KOPT-K1 (cell line): ENCODE results near the gene MAGI2.

Experiments
- H3K27ac ChIP-seq: fragments of 200-600 bp; sonication (generic); 2 replicates; pipeline ENCODE4 v1.5.1; 2016; ENCODE audit warnings: antibody characterized with exemption, mild to moderate bottlenecking, low read depth, low read length; ENCODE audit not compliant: poor library complexity, severe bottlenecking
- H3K36me3 ChIP-seq: fragments of 200-600 bp; sonication (generic); 2 replicates; pipeline ENCODE4 v1.5.1; 2017; ENCODE audit warnings: antibody characterized with exemption, mild to moderate bottlenecking, low read length, moderate library complexity; ENCODE audit not compliant: insufficient read depth
- H3K9me3 ChIP-seq: fragments of 200-600 bp; sonication (generic); 2 replicates; pipeline ENCODE4 v1.5.1; 2017; ENCODE audit warnings: antibody characterized with exemption, low read length, mild to moderate bottlenecking; ENCODE audit not compliant: insufficient read depth, poor library complexity, severe bottlenecking

Gene MAGI2

GRCh38 chr7:79241288-79242060, 212.0 kb downstream of the MAGI2 start:
- Histone ChIP-seq H3K27ac (no peak overlapping the region), H3K9me3 (no peaks in the 10 kb centered on the region), H3K36me3 (no peaks in the 10 kb centered on the region)

GRCh38 chr7:79240413-79240812, 213.1 kb downstream of the MAGI2 start:
- Histone ChIP-seq H3K9me3 (no peaks in the 10 kb centered on the region), H3K27ac (no peak overlapping the region), H3K36me3 (no peaks in the 10 kb centered on the region)

- no peaks in the 10 kb centered on the region for H3K36me3 ChIP-seq
- no peak overlapping the region for H3K27ac ChIP-seq
- no peaks in the 10 kb centered on the region for H3K9me3 ChIP-seq
These were observed 217.0 kb downstream of the MAGI2 start for GRCh38 chr7:79236352-79237028.

- no peaks in the 10 kb centered on the region for H3K9me3 ChIP-seq
These were observed 226.4 kb downstream of the MAGI2 start for GRCh38 chr7:79227044-79227443.

DNA sequence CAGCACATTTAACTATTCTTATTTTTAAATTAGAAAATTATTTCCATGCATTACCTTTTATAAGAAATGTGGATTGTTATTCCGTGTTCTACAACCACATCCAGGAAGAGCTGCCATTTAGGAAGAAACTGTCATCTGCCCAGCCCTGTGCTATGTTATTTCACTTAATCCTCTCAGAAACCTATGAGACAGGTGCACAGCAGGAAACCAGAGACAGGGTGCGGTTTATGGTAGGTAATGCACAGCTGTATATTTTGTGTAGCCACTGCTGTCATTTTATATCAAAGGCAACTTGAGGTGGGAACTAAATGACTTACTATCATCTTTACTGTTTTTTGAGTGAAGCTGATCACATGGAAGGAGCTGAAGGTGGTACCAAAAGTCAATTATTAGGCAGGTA, 232.3 kb downstream of the MAGI2 start:
- Histone ChIP-seq H3K27ac (no peak overlapping the region), H3K9me3 (no peaks in the 10 kb centered on the region), H3K36me3 (no peaks in the 10 kb centered on the region)

More at GRCh38 chr7:79227044-79227443, 226.4 kb downstream of the MAGI2 start:
- H3K27ac ChIP-seq: no peak overlapping the region
- H3K36me3 ChIP-seq: no peaks in the 10 kb centered on the region

- Histone ChIP-seq H3K9me3 (no peaks in the 10 kb centered on the region), H3K27ac (no peak overlapping the region), H3K36me3 (no peaks in the 10 kb centered on the region)
These were observed 235.4 kb downstream of the MAGI2 start for GRCh38 chr7:79217976-79218626.

- Histone ChIP-seq H3K36me3 (no peaks in the 10 kb centered on the region), H3K27ac (no peak overlapping the region), H3K9me3 (no peaks in the 10 kb centered on the region)
These were observed 236.0 kb downstream of the MAGI2 start for GRCh38 chr7:79217468-79217867.

- Histone ChIP-seq H3K27ac (no peak overlapping the region), H3K36me3 (no peaks in the 10 kb centered on the region), H3K9me3 (no peaks in the 10 kb centered on the region)
These were observed 237.2 kb downstream of the MAGI2 start for GRCh38 chr7:79216236-79216635.

DNA sequence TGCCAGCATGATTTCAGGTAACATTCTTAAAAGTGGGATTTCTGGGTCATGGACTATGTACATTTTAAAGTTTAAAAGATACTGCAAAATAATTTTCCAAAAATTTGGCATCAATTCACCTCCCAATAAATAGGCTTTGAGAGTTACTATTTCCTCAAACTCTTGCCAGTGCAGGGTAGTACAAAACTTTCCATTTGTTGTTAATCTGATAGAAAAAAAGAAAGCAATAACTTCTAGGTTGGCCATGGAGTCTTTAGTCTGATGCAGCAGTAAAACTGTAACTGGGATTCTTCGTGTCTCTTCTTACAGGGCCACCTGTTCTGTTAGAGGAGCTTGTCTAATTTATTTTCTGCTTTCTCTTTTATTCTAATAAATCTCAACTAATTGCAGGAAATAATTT, 241.1 kb downstream of the MAGI2 start:
- Histone ChIP-seq H3K36me3 (no peaks in the 10 kb centered on the region), H3K27ac (no peak overlapping the region), H3K9me3 (no peaks in the 10 kb centered on the region)

- H3K27ac ChIP-seq: no peak overlapping the region
- H3K9me3 ChIP-seq: no peaks in the 10 kb centered on the region
- no peaks in the 10 kb centered on the region for H3K36me3 ChIP-seq
These were observed 241.7 kb downstream of the MAGI2 start for GRCh38 chr7:79211724-79212123.

DNA sequence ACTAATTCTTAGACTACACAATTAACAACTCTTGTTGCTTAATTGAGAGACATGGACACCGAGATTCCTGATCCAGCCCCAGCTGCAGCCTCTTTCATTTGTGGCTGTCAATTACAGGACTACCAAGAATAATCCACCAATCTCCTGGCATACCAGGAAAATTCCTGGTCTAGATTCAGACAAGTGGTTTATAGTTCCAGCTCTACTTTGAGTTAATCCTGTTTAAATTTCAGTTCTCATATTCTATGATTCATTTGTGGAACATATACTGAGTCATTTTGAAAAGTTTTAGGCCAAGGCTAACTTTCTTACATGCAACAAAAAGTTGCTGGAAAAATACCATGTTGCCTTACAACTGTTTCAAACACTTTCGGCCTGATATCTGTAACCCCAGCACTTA, 253.5 kb downstream of the MAGI2 start:
- Histone ChIP-seq H3K9me3 (no peaks in the 10 kb centered on the region), H3K36me3 (no peaks in the 10 kb centered on the region), H3K27ac (no peak overlapping the region)

DNA sequence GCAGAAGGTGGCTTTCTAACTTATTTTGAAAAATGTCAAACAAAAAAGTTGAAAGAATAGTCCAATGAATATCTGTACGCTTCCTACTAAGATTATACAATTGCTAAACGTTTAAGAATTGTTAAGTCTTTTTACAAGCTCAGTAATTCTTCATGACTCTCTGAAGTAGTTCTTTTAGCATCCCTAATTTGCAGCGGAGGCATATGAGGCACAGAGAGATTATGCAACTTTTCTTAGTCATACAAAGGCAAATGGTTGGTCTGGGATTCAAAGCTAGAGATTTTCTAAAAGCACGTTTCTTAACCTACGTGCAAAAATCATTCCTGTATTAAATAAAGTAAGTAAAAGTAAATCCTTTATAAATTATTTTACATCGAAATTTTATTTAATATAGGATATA, 254.2 kb downstream of the MAGI2 start:
- H3K27ac ChIP-seq: no peak overlapping the region
- H3K36me3 ChIP-seq: no peaks in the 10 kb centered on the region

DNA sequence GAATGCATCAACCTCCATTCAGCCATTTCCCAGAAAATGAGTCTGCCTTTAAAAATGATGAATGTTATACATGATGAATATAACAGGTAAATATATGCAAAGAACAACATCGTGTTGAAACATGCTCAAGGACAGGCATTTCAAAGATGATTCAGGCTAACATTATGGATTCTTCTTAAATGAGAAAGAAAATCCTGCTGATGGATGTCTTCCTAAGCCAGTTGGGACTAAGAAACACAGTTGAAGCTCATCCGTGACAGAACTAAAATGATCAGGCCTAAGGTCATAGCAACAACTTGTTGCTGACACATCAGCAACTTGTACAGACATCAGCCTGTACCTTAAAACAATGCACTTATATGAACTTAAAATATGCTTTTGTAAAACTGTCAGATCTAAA, 267.9 kb downstream of the MAGI2 start:
- no peaks in the 10 kb centered on the region for H3K36me3 ChIP-seq
- H3K27ac ChIP-seq: no peak overlapping the region
- H3K9me3 ChIP-seq: no peaks in the 10 kb centered on the region

More for the DNA sequence above, 254.2 kb downstream of the MAGI2 start:
- H3K9me3 ChIP-seq: no peaks in the 10 kb centered on the region

GRCh38 chr7:79182283-79182682, 271.2 kb downstream of the MAGI2 start:
- Histone ChIP-seq H3K27ac (no peak overlapping the region), H3K9me3 (no peaks in the 10 kb centered on the region), H3K36me3 (no peaks in the 10 kb centered on the region)

DNA sequence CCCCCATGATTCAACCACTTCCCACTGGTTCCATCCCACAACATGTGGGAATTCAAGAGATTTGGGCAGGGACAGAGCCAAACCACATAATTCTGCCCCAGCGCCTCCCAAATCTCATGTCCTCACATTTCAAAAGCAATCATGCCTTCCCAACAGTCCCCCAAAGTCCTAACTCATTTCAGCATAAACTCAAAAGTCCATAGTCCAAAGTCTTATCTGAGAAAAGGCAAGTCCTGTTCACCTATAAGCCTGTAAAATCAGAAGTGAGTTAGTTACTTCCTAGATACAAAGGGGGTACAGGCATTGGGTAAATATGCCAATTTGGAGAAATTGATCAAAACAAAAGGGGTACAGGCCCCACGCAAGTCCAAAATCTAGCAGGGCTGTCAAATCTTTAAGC, 272.9 kb downstream of the MAGI2 start:
- Histone ChIP-seq H3K27ac (no peak overlapping the region), H3K9me3 (no peaks in the 10 kb centered on the region), H3K36me3 (no peaks in the 10 kb centered on the region)
